ENCODE data around the gene HECW1. TPM values are rescaled to one million over a fixed set of nuclear protein-coding genes. Genes with fewer than 3 reads are reported as not detected.

HECW1 gene
- total and polyA plus RNA-seq, 2 of the 8 experiments (the other 6 are each of a cell fraction or from before 2014, with no cell fraction given): 2.9 to 12.7 TPM

GRCh38 chr7:43309706-43310022, 197.2 kb downstream of the HECW1 start:
- Histone ChIP-seq H2BK15ac (ENCODE audit: low read length) (no peak overlapping the region), H3K9me3 (ENCODE audit: insufficient read depth in 2 of 2, low read depth in 1 of 2, low read length in 1 of 2) (no peaks in the 10 kb centered on the region), H2BK120ac (replicated peaks; ENCODE audit: low read depth, low read length) (no peak overlapping the region), H2BK12ac (ENCODE audit: low read depth, low read length) (no peak overlapping the region), H4K8ac (ENCODE audit: extremely low read depth, insufficient read depth, low read length) (no peak overlapping the region), H2BK5ac (ENCODE audit: low read depth, low read length) (no peak overlapping the region), H3K9ac (replicated peaks in 1 of 4; ENCODE audit: extremely low read depth in 1 of 4, low read depth in 3 of 4, low read length in 3 of 4) (no peak overlapping the region), H3K4me2 (ENCODE audit: insufficient read depth in 1 of 2, low read depth in 2 of 2, low read length in 2 of 2) (no peak overlapping the region), H2AFZ (ENCODE audit: low read length) (no peak overlapping the region), H3K4ac (replicated peaks; ENCODE audit: insufficient read length, low read depth, low read length) (no peak overlapping the region), H3K56ac (replicated peaks; ENCODE audit: insufficient read length, low read depth, low read length) (no peak overlapping the region), H3K79me1 (ENCODE audit: low read depth, low read length) (no peaks in the 10 kb centered on the region), H3K14ac (ENCODE audit: insufficient read length) (no peak overlapping the region), H3K27me3 (replicated peaks in 1 of 4; ENCODE audit: control insufficient read depth in 3 of 4, extremely low read depth in 1 of 4, insufficient read depth in 3 of 4, low read length in 3 of 4) (no peaks in the 10 kb centered on the region), H3K36me3 (ENCODE audit: control insufficient read depth in 2 of 4, insufficient read depth in 4 of 4, low read length in 3 of 4) (no peaks in the 10 kb centered on the region), H3K79me2 (ENCODE audit: control insufficient read depth in 1 of 2, insufficient read depth in 2 of 2, low read length in 2 of 2) (no peaks in the 10 kb centered on the region), H3K23ac (ENCODE audit: insufficient read length) (no peak overlapping the region), H4K91ac (replicated peaks; ENCODE audit: insufficient read length, low read length) (no peak overlapping the region), H2AK5ac (ENCODE audit: low read depth, low read length) (no peak overlapping the region), H4K20me1 (replicated peaks in 1 of 2; ENCODE audit: control insufficient read depth in 1 of 2, insufficient read depth in 2 of 2, low read length in 2 of 2) (no peaks in the 10 kb centered on the region), H3K4me1 (replicated peaks in 1 of 4; ENCODE audit: control insufficient read depth in 3 of 4, insufficient read depth in 4 of 4, low read length in 3 of 4) (no peaks in the 10 kb centered on the region; a peak in 1 of 7 replicates), H2BK20ac (ENCODE audit: low read length) (no peak overlapping the region), H3K27ac (ENCODE audit: low read depth, low read length) (no peak overlapping the region), H4K5ac (ENCODE audit: insufficient read length, low read depth, low read length) (no peak overlapping the region), H3K18ac (ENCODE audit: extremely low read depth, low read length) (no peak overlapping the region), H3K23me2 (ENCODE audit: low read depth, low read length) (no peaks in the 10 kb centered on the region), H3K4me3 (ENCODE audit: extremely low read depth in 1 of 4, insufficient read depth in 2 of 4, low read depth in 3 of 4, low read length in 4 of 4) (no peak overlapping the region)
- no peak for DNase-seq (ENCODE audit: low read depth in 1 of 2, low spot score in 2 of 2)
- POLR2A ChIA-PET (ENCODE audit: partially characterized antibody): no interaction called here
- CTCF ChIA-PET (ENCODE audit: partially characterized antibody): interaction anchor here (1.3 kb wide), 1 partner anchor 9 kb away, joined by 3 read pairs; no protein-coding TSS in a partner anchor
- WGBS, 2 experiments (ENCODE audit: extremely low coverage in 1 of 2, insufficient coverage in 1 of 2, insufficient read length in 1 of 2, insufficient replicate concordance in 2 of 2, low coverage in 1 of 2, low lambda C conversion rate in 2 of 2, missing lambda C conversion rate in 1 of 2): 88% methylated on average over 2 of the region's 2 CpGs; no CpG with 5 or more reads in 1 of the 2 experiments
- no peak for FAIRE-seq
- TF ChIP-seq SAP30 (IDR thresholded peaks at IDR 0.05; ENCODE audit: insufficient read depth, insufficient replicate concordance, low read length): no peak
- no peak for TF ChIP-seq SP2 (IDR thresholded peaks at IDR 0.05; ENCODE audit: low read length)
- no peak for TF ChIP-seq RAD21 (IDR thresholded peaks at IDR 0.05 in 1 of 2, conservative IDR thresholded peaks at IDR 0.05 in 1 of 2; ENCODE audit: low read depth in 2 of 2, low read length in 2 of 2)
- no peak for TF ChIP-seq ATF3 (IDR thresholded peaks at IDR 0.05; ENCODE audit: insufficient read depth, low read depth, low read length)
- no peak for TF ChIP-seq USF2 (IDR thresholded peaks at IDR 0.05; ENCODE audit: low read length)
- TF ChIP-seq SP4 (IDR thresholded peaks at IDR 0.05; ENCODE audit: low read length): no peak
- no peak for TF ChIP-seq RFX5 (IDR thresholded peaks at IDR 0.05; ENCODE audit: borderline replicate concordance, low read depth, low read length)
- no peak for TF ChIP-seq CTBP2 (IDR thresholded peaks at IDR 0.05; ENCODE audit: borderline replicate concordance, insufficient read depth, insufficient read length, low read length)
- TF ChIP-seq GTF2F1 (IDR thresholded peaks at IDR 0.05; ENCODE audit: borderline replicate concordance, low read depth, low read length): no peak
- TF ChIP-seq JUN (IDR thresholded peaks at IDR 0.05; ENCODE audit: low read depth, low read length): no peak

All from H1 (cell line).